ENCODE measurements around the gene DOK6.

DOK6 gene

DNA sequence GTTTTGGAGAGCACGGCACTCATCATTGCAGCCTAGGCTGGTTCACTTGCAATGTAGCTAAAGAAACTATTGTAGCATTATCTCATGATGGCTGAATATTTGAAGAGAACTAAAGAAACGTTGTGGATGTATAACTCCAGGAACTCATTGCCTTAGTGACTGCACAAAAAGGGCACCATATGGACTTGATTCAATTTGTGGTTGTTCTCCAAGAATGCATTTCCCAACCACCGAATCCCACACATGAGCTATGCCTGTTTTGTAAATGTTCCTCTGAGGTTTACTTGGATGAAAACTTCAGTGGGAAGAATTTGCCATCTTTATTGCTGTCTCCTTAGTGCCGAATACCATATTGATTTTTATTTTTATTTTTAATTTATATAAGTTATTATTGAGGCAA is 43.5 kb downstream of the DOK6 start:
- DNase-seq = no peak

DNA sequence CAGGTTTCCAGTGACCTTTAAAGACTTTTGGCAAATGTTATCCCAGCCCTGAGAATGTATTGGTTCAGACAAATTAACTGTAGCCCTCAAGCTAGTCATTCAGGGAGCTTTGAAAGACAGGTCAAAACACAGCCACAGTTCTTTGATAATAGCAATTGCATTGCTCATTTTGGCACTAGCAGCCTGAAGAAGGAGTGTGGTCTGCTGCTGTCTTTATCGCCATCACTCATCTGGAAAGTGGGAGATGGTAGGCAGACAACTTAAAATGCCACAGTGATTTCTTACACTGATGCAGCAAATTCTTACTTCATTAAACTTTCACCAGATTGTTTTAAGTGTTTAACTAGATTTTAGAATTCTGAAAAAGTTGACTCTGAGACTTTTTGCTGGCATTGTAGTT is 47.2 kb downstream of the DOK6 start:
- no peak for DNase-seq

DNA sequence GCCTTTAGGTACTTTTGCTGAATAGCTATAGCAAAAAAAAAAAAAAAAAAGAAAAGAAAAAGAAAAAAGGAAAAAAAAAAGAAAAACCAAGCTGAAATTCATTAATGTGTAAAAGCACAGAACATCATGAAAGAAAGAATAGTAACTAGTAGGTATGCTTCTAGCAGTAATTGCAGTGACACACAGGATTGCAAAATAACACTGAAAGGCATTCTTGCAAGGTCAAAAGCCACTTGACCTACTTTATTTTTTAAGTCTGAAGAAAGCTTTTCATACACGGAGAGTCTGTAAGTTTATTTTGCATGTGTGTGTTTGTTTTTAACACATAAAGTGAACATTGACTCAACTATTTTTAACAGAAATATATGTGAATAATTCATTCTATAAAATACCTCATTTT is 54.4 kb downstream of the DOK6 start:
- no peak for DNase-seq

GRCh38 chr18:69469444-69469919 is 68.8 kb downstream of the DOK6 start:
- no peak for DNase-seq

GRCh38 chr18:69480460-69480859 is 79.8 kb downstream of the DOK6 start:
- DNase-seq = no peak

GRCh38 chr18:69483574-69483973 is 82.9 kb downstream of the DOK6 start:
- DNase-seq = no peak

DNA sequence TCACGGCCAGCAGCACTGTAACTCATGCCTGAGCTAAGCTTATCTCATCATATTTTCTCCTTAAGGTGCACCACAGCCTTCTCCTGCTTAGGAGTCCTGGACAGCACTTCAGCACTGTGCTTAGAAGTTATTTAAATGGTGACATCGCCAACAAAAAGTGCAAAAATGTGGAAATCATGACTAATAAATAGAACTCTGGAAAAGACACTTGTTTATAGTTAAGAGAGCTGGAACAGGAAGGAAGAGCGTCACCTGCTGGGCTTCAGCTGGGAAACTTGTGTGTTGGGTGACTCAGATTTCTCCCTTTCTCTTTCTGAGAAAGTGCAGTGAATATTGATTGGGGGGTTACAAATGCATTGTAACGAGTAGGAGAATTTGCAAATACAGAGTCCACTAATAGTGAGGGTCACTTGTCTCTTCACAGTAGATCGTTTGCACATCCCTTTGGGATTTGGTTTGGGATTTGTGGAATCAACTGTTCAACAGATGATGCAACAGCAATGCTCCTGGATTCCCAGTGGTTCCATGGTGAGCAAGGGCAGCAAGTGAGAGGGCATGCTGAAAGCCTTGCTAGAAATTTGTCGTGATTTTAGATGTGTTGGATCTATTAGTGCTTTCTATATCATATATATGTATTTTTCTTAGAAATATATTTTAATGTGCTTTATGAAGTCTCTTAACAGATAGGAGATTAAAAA is 84.2 kb downstream of the DOK6 start:
- DNase-seq = no peak

GRCh38 chr18:69487488-69488394 is 87.1 kb downstream of the DOK6 start:
- DNase-seq = no peak

- DNase-seq = no peak
Observed at GRCh38 chr18:69490072-69490471, 89.4 kb downstream of the DOK6 start.

DNA sequence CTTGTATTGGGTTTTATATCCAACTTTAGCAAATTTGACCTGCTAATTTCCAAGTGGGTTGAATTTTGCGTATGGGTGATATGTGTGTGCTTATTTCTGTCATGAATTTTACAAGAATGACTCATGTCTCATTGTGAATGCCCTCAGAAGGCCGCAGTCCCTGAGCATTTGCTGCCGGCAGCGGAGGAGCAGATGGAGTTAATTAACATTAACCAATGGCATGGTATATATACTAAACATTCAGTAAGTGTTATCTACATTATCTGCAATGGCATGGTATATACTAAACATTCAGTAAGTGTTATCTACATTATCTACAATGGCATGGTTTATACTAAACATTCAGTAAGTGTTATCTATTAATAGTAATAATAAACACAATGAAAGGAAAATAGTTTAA is 90.1 kb downstream of the DOK6 start:
- no peak for DNase-seq

GRCh38 chr18:69491576-69491975 is 90.9 kb downstream of the DOK6 start:
- DNase-seq = no peak

GRCh38 chr18:69492861-69493260 is 92.2 kb downstream of the DOK6 start:
- no peak for DNase-seq

- DNase-seq = no peak
Observed at GRCh38 chr18:69494841-69495240, 94.2 kb downstream of the DOK6 start.

- DNase-seq = no peak
Observed at GRCh38 chr18:69495338-69495737, 94.7 kb downstream of the DOK6 start.

DNA sequence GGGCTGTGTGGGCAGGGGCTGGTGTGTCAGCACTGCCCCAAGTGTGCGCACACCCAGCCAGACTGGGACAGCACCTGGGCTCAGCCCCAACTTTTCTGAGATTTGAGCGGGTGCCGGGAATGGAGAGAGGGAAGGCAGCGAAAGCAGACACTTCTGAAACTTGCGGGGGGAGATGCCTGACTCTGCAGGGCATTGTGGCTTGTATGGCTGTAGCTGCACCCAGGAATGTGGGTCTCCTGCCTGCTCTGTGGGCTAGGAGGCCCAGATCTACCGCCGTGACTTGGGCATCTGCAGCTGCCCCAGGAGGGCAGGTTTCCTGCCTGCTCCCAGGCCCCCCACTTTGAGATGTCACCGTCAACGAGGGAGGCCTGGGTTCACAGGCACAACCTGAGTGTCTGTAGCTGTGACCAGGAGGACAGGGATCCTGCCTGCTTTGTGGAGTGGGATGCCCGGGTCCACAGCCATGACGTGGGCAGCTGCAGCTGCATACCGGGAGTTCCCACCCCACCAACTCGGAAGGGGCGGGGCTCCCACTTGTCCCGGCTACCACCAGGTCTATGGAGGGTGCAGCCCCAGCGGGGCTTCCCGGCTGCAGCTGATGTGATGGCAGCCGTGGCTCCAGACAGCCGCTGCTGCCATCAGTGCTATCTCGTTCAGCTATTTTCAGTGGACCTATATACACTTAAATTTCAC is 95.3 kb downstream of the DOK6 start:
- DNase-seq = no peak

GRCh38 chr18:69518989-69519388 is 118.3 kb downstream of the DOK6 start:
- no peak for DNase-seq

- no peak for DNase-seq
Observed at GRCh38 chr18:69523582-69523981, 122.9 kb downstream of the DOK6 start.

DNA sequence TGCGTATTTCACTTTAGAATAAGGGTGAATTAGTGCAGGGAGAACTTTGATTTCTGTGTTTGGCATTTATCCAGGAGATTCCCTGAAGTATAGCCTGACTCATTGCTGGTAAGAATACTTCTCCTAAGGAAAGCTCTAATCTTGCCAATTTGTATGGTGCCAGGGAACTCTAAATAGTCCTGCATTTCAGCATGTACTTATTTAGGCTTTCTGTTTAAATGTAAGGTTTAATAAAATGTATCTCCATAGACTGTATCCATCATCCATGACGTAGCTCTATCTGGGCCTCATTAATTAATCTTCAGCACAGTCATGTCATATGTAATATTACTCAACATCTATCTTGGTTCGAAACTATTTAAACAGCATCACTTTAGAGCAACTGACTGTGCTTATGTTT is 127.7 kb downstream of the DOK6 start:
- no peak for DNase-seq

DNA sequence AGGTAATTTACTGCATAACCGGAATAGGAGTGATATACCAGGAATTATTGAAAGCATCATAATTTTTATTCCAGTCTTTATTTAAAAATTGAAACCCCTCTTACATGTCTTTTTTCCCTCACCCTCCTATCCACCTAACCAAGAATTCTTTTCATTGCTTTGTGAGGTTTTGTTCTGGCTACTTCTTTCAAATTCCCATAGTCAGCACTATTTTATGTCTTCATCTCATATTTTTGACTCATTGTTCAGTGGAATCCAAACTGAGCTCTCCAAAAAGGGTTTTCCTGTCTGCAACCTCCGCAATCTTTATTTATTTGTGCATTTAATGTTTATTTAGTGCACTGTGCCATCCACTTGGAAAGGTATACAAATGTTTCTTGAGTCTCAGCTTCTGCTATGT is 128.5 kb downstream of the DOK6 start:
- DNase-seq = no peak

DNA sequence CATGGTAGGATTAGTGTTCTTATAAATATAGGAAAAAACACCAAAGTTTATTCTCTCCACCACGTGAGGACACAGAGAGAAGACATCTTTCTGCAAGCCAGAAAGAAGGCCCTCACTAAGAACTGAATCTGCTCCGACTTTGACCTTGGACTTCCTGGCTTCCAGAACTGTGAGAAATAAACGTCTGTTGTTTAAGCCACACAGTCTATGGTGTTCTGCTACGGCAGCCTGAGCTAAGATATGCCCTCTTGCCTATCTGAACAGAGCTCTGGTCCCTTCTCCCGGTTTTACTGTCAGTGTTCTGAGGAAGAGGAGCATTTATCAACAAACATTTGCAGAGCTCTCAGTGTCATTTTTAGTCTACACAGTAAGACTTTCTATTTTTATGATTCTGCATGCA is 131.3 kb downstream of the DOK6 start:
- no peak for DNase-seq

DNA sequence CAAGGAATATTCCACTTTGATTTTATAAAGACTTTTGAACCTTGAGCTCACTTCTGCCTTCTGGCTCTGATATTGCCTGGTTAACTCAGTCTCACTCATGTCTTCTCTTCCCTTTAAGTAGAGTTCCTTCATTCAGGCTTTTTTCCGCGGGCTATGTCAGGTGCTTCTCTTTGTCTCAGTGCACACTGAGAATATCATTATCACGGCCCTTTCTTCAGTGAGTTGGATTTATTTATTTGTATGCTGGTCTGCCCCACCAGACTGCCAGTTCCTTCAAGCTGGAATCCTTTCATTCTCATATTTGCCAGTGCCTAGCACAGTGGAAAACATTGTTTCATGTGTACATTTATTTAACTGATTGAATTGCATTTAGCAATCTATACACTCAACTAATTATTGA is 136.5 kb downstream of the DOK6 start:
- no peak for DNase-seq

DNA sequence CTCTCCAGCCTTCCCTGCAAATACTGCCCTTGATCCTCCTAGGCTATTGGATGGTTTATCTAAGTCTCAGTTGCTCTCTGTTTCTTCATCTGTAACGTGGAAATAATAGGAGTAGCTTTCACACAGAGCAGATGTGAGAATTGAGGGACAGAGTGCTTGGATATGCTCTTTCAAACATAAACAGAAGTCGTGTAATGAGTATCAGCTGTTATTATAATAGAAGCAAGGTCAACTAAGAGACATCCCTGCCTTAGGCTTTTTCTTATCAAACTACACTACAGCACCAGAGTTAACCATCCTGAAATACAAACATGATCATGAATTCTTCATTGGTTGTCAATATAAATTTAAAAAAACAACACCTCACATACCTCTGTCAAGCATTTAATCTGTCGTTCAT is 138.2 kb downstream of the DOK6 start:
- no peak for DNase-seq

- no peak for DNase-seq
Observed at GRCh38 chr18:69539404-69539803, 138.7 kb downstream of the DOK6 start.

GRCh38 chr18:69556228-69556627 is 155.5 kb downstream of the DOK6 start:
- no peak for DNase-seq
